SU-DHL-6 (cell line): ENCODE measurements around the gene RIPOR2.
A peak's percentile ranks its signal among the peaks of the same experiment; 100 is the strongest.
"Not testable (repeated sequence)": the region's sequence is repeated elsewhere in the genome, so short reads cannot be mapped to it uniquely, and the experiment has no call there.

ENCODE experiments used
- H2AFZ ChIP-seq: fragments of 200-600 bp; sonication (generic); 2 replicates; pipeline ENCODE4 v1.6.1; 2014; ENCODE audit warnings: low read depth, mild to moderate bottlenecking, moderate library complexity, mixed read lengths, antibody characterized with exemption, low read length; ENCODE audit not compliant: severe bottlenecking
- H3F3A ChIP-seq: fragments of 200-600 bp; shearing (Covaris generic); 2 replicates; pipeline ENCODE4 v1.6.0; 2016; ENCODE audit warnings: antibody characterized with exemption, mild to moderate bottlenecking; ENCODE audit not compliant: insufficient read depth
- H3K27ac ChIP-seq: fragments of 200-600 bp; sonication (generic); 2 replicates; pipeline ENCODE4 v1.5.1; 2016; ENCODE audit warnings: low read depth, mild to moderate bottlenecking, low read length, moderate library complexity, mixed read lengths
- H3K27me3 ChIP-seq: fragments of 200-600 bp; sonication (generic), shearing (Covaris generic); 2 replicates; pipeline ENCODE4 v1.6.0; 2014; ENCODE audit warnings: mild to moderate bottlenecking, low read length
- H3K36me3 ChIP-seq: fragments of 200-600 bp; sonication (generic); 2 replicates; pipeline ENCODE4 v1.6.1; 2014; ENCODE audit warnings: mild to moderate bottlenecking, low read length, mixed read lengths
- H3K4me2 ChIP-seq: fragments of 300-600, 200-600 bp; shearing (Covaris generic), sonication (generic); 2 replicates; pipeline ENCODE4 v1.6.0; 2014; ENCODE audit warnings: low read length, low read depth, mild to moderate bottlenecking; ENCODE audit not compliant: poor library complexity, severe bottlenecking
- H3K4me3 ChIP-seq: fragments of 200-600 bp; sonication (generic); 2 replicates; pipeline ENCODE4 v1.5.1; 2014; ENCODE audit warnings: antibody characterized with exemption, low read length, mild to moderate bottlenecking, mixed read lengths; ENCODE audit not compliant: insufficient read depth, poor library complexity, severe bottlenecking
- H3K79me2 ChIP-seq: fragments of 200-600 bp; sonication (generic); 2 replicates; pipeline ENCODE4 v1.6.1; 2014; ENCODE audit warnings: mild to moderate bottlenecking, low read length, moderate library complexity; ENCODE audit not compliant: insufficient read depth
- H3K9ac ChIP-seq: fragments of 200-600 bp; sonication (generic); 2 replicates; pipeline ENCODE4 v1.7.0; 2014; ENCODE audit warnings: mild to moderate bottlenecking, low read length
- H3K9me2 ChIP-seq: fragments of 200-600 bp; sonication (generic); replicated peaks from 2 replicates; pipeline ENCODE4 v1.6.1; 2014; ENCODE audit warnings: low read length; ENCODE audit not compliant: insufficient read depth
- H3K9me3 ChIP-seq: fragments of 200-600 bp; sonication (generic); 2 replicates; pipeline ENCODE4 v1.6.1; 2014; ENCODE audit warnings: low read length, mixed read lengths; ENCODE audit not compliant: insufficient read depth
- H4K20me1 ChIP-seq: fragments of 200-600 bp; sonication (generic); 2 replicates; pipeline ENCODE4 v1.6.1; 2014; ENCODE audit warnings: low read depth, mild to moderate bottlenecking, antibody characterized with exemption, low read length, moderate library complexity, mixed read lengths
- CTCF ChIP-seq: fragments of 200-600 bp; sonication (generic); IDR thresholded peaks from one replicate; pipeline ENCODE4 v1.5.1; 2017; ENCODE audit warnings: antibody characterized with exemption, mild to moderate bottlenecking, low read length, moderate library complexity; ENCODE audit not compliant: insufficient read depth, poor library complexity, severe bottlenecking
- EZH2phosphoT487 ChIP-seq: fragments of 200-600 bp; sonication (generic), shearing (Covaris generic); conservative IDR thresholded peaks from 2 replicates; pipeline ENCODE4 v1.6.1; 2018; ENCODE audit warnings: mild to moderate bottlenecking, antibody characterized with exemption, low read length, moderate library complexity, mixed read lengths

The RIPOR2 gene

GRCh38 chr6:24949020-24949569 is 13.3 kb upstream of the RIPOR2 start:
- Histone ChIP-seq H3K27me3 (no peaks in the 10 kb centered on the region), H4K20me1 (no peaks in the 10 kb centered on the region), H3K4me2 (peak overlapping the region; percentile 45), H3K9me3 (peaks cover 14% of the 10 kb centered on the region), H3F3A (peaks cover 10% of the 10 kb centered on the region; the same call in 1 of the 2 replicates), H3K4me3 (peak overlapping the region; percentile 2), H3K36me3 (peaks cover 15% of the 10 kb centered on the region), H3K27ac (peak overlapping the region; percentile 58), H3K9me2 (no peaks in the 10 kb centered on the region), H2AFZ (peak overlapping the region; percentile 8), H3K9ac (peak overlapping the region; percentile 20), H3K79me2 (no peaks in the 10 kb centered on the region)
- no peak for TF ChIP-seq EZH2phosphoT487
- no peak for TF ChIP-seq CTCF

- H3K27me3 ChIP-seq, H3K9ac ChIP-seq, H3K4me3 ChIP-seq, H2AFZ ChIP-seq, H4K20me1 ChIP-seq, H3K4me2 ChIP-seq, H3K79me2 ChIP-seq, H3K9me2 ChIP-seq, H3K27ac ChIP-seq: not testable (repeated sequence)
- H3F3A ChIP-seq = peaks cover 10% of the 10 kb centered on the region; the same call in 1 of the 2 replicates
- peaks cover 20% of the 10 kb centered on the region for H3K9me3 ChIP-seq
- H3K36me3 ChIP-seq = peaks cover 18% of the 10 kb centered on the region
Observed at GRCh38 chr6:24948261-24948660, 12.5 kb upstream of the RIPOR2 start.

GRCh38 chr6:24947636-24948035 is 11.9 kb upstream of the RIPOR2 start:
- Histone ChIP-seq H3K27me3 (no peaks in the 10 kb centered on the region), H3K9me2 (no peaks in the 10 kb centered on the region), H3K9ac (no peak overlapping the region), H3K27ac (no peak overlapping the region), H4K20me1 (no peaks in the 10 kb centered on the region), H3K79me2 (no peaks in the 10 kb centered on the region), H2AFZ (no peak overlapping the region), H3K9me3 (peaks cover 20% of the 10 kb centered on the region), H3K4me3 (no peak overlapping the region), H3K36me3 (peaks cover 18% of the 10 kb centered on the region), H3K4me2 (no peak overlapping the region), H3F3A (peaks cover 10% of the 10 kb centered on the region; the same call in 1 of the 2 replicates)
- no peak for TF ChIP-seq EZH2phosphoT487

- H3K4me3 ChIP-seq = no peak overlapping the region
- H3K9me2 ChIP-seq = no peaks in the 10 kb centered on the region
- no peak overlapping the region for H2AFZ ChIP-seq
- H3K9ac ChIP-seq = no peak overlapping the region
- TF ChIP-seq EZH2phosphoT487 (no peak), CTCF (no peak)
- H3K9me3 ChIP-seq = peaks cover 20% of the 10 kb centered on the region
- H3K27ac ChIP-seq = no peak overlapping the region
- H3K4me2 ChIP-seq = no peak overlapping the region
- H3K27me3 ChIP-seq = no peaks in the 10 kb centered on the region
- H4K20me1 ChIP-seq = no peaks in the 10 kb centered on the region
- no peaks in the 10 kb centered on the region for H3K79me2 ChIP-seq
- peaks cover 16% of the 10 kb centered on the region for H3F3A ChIP-seq
- peaks cover 18% of the 10 kb centered on the region for H3K36me3 ChIP-seq
Observed at GRCh38 chr6:24945054-24945453, 9.3 kb upstream of the RIPOR2 start.
